Mucosa of rectum (tissue), 2 donors: Measurements from ENCODE around the gene ENDOD1.

Experiments used
- H3K27ac ChIP-seq, 2 donors: one replicate each; pipeline ENCODE4 v1.7.0; 2013; ENCODE audit warnings: inconsistent platforms in 2 of 2, low read depth in 2 of 2, low read length in 2 of 2
- H3K27me3 ChIP-seq, 2 donors: one replicate each; pipeline ENCODE4 v1.7.0; 2013; ENCODE audit warnings: low read length in 2 of 2; ENCODE audit not compliant: control insufficient read depth in 2 of 2, insufficient read depth in 2 of 2
- H3K36me3 ChIP-seq, 2 donors: one replicate each; pipeline ENCODE4 v1.7.0; 2013; ENCODE audit warnings: low read length in 2 of 2; ENCODE audit not compliant: control insufficient read depth in 2 of 2, insufficient read depth in 2 of 2
- H3K4me1 ChIP-seq, 2 donors: one replicate each; pipeline ENCODE4 v1.7.0; 2013; ENCODE audit warnings: low read length in 2 of 2, mild to moderate bottlenecking in 1 of 2; ENCODE audit not compliant: control insufficient read depth in 2 of 2, insufficient read depth in 2 of 2
- H3K4me3 ChIP-seq, 2 donors: one replicate each; pipeline ENCODE4 v1.7.0; 2013; ENCODE audit warnings: low read length in 2 of 2
- H3K9ac ChIP-seq, 2 donors: one replicate each; pipeline ENCODE4 v1.7.0; 2013; ENCODE audit warnings: low read length in 2 of 2, low read depth in 1 of 2, mild to moderate bottlenecking in 1 of 2
- H3K9me3 ChIP-seq, 2 donors: one replicate each; pipeline ENCODE4 v1.7.0; 2013; ENCODE audit warnings: low read length in 2 of 2; ENCODE audit not compliant: control insufficient read depth in 2 of 2
- donor health status: healthy.
- donor health status: Normal muscosa, but diverticular disease.

ENDOD1 gene

GRCh38 chr11:95058621-95059020 is 31.0 kb upstream of the ENDOD1 start:
- no peaks in the 10 kb centered on the region for H3K27me3 ChIP-seq
- H3K9ac ChIP-seq, result no peak overlapping the region

GRCh38 chr11:95059046-95059445 is 30.6 kb upstream of the ENDOD1 start:
- Histone ChIP-seq H3K9ac (no peak overlapping the region), H3K4me3 (no peak overlapping the region), H3K27ac (no peak overlapping the region), H3K4me1 (peaks cover 0 to 2% of the 10 kb centered on the region in 2 donors), H3K27me3 (no peaks in the 10 kb centered on the region), H3K9me3 (no peaks in the 10 kb centered on the region), H3K36me3 (no peaks in the 10 kb centered on the region)

More at GRCh38 chr11:95058621-95059020, 31.0 kb upstream of the ENDOD1 start:
- Histone ChIP-seq H3K4me3 (no peak overlapping the region), H3K36me3 (no peaks in the 10 kb centered on the region), H3K9me3 (no peaks in the 10 kb centered on the region), H3K4me1 (peaks cover 0 to 2% of the 10 kb centered on the region in 2 donors), H3K27ac (no peak overlapping the region)

GRCh38 chr11:95065336-95065735 is 24.3 kb upstream of the ENDOD1 start:
- no peaks in the 10 kb centered on the region for H3K36me3 ChIP-seq
- H3K27me3 ChIP-seq, result no peaks in the 10 kb centered on the region
- no peak overlapping the region for H3K9ac ChIP-seq
- peaks cover 9 to 18% of the 10 kb centered on the region in 2 donors for H3K4me1 ChIP-seq
- H3K4me3 ChIP-seq, result no peak overlapping the region
- no peak overlapping the region for H3K27ac ChIP-seq
- no peaks in the 10 kb centered on the region for H3K9me3 ChIP-seq

- Histone ChIP-seq H3K27ac (peak within 1 kb of the TSS; percentile 93 to 96), H3K9ac (peak within 1 kb of the TSS; percentile 92), H3K9me3 (no peaks in the 10 kb centered on the region), H3K36me3 (no peaks in the 10 kb centered on the region), H3K4me3 (peak within 1 kb of the TSS; percentile 90 to 98), H3K4me1 (peaks cover 14 to 18% of the 10 kb centered on the region in 2 donors), H3K27me3 (no peaks in the 10 kb centered on the region)
These were observed 23.0 kb upstream of the ENDOD1 start, which contains the start of gene SRSF8 for GRCh38 chr11:95066716-95067038. Gene SRSF8 (plus strand): TSS chr11:95066919. CDS start chr11:95067227, 308 bp downstream.

GRCh38 chr11:95067039-95067840 is 22.4 kb upstream of the ENDOD1 start:
- Histone ChIP-seq H3K9ac (peak overlapping the region; percentile 92), H3K27me3 (no peaks in the 10 kb centered on the region), H3K36me3 (no peaks in the 10 kb centered on the region), H3K4me1 (peaks cover 14 to 18% of the 10 kb centered on the region in 2 donors), H3K27ac (peak overlapping the region; percentile 93 to 96), H3K4me3 (peak overlapping the region; percentile 90 to 98), H3K9me3 (no peaks in the 10 kb centered on the region)

GRCh38 chr11:95067841-95068219 is 21.8 kb upstream of the ENDOD1 start:
- peak overlapping the region; percentile 90 to 98 for H3K4me3 ChIP-seq
- no peaks in the 10 kb centered on the region for H3K36me3 ChIP-seq
- H3K9me3 ChIP-seq, result no peaks in the 10 kb centered on the region
- peak overlapping the region; percentile 93 to 96 for H3K27ac ChIP-seq
- H3K27me3 ChIP-seq, result no peaks in the 10 kb centered on the region
- peaks cover 14 to 18% of the 10 kb centered on the region in 2 donors for H3K4me1 ChIP-seq
- peak overlapping the region; percentile 92 for H3K9ac ChIP-seq

- H3K4me3 ChIP-seq, result peak overlapping the region; percentile 90 to 98
- H3K9me3 ChIP-seq, result no peaks in the 10 kb centered on the region
- H3K9ac ChIP-seq, result peak overlapping the region; percentile 92
- peak overlapping the region; percentile 93 to 96 for H3K27ac ChIP-seq
- no peaks in the 10 kb centered on the region for H3K27me3 ChIP-seq
- no peaks in the 10 kb centered on the region for H3K36me3 ChIP-seq
- peaks cover 14 to 18% of the 10 kb centered on the region in 2 donors for H3K4me1 ChIP-seq
These were observed 21.1 kb upstream of the ENDOD1 start for GRCh38 chr11:95068549-95068948.

- Histone ChIP-seq H3K36me3 (no peaks in the 10 kb centered on the region), H3K9ac (no peak overlapping the region), H3K27me3 (no peaks in the 10 kb centered on the region), H3K27ac (no peak overlapping the region), H3K4me3 (no peak overlapping the region), H3K4me1 (peaks cover 14 to 28% of the 10 kb centered on the region in 2 donors), H3K9me3 (no peaks in the 10 kb centered on the region)
These were observed 19.2 kb upstream of the ENDOD1 start for GRCh38 chr11:95070471-95070870.

- Histone ChIP-seq H3K4me1 (peaks cover 14 to 30% of the 10 kb centered on the region in 2 donors), H3K9ac (no peak overlapping the region), H3K4me3 (no peak overlapping the region), H3K27me3 (no peaks in the 10 kb centered on the region), H3K36me3 (no peaks in the 10 kb centered on the region), H3K9me3 (no peaks in the 10 kb centered on the region), H3K27ac (no peak overlapping the region)
These were observed 16.7 kb upstream of the ENDOD1 start for GRCh38 chr11:95072948-95073347.

GRCh38 chr11:95074792-95075563 is 14.7 kb upstream of the ENDOD1 start:
- Histone ChIP-seq H3K9me3 (no peaks in the 10 kb centered on the region), H3K27ac (no peak overlapping the region), H3K4me1 (peaks cover 5 to 15% of the 10 kb centered on the region in 2 donors), H3K4me3 (no peak overlapping the region), H3K9ac (no peak overlapping the region), H3K36me3 (no peaks in the 10 kb centered on the region), H3K27me3 (no peaks in the 10 kb centered on the region)
